Endodermal cell (in vitro differentiated cells): ENCODE measurements around the gene MYF5. TPM values are rescaled to one million over a fixed set of nuclear protein-coding genes. Genes with fewer than 3 reads are reported as not detected.

Experiments used
- DNase-seq: peaks from one replicate; pipeline ENCODE4 v3.0.0-alpha.2; 2017
- H3K27ac ChIP-seq: 2 replicates; pipeline ENCODE4 v1.5.1; 2013; ENCODE audit warnings: mild to moderate bottlenecking, low read depth, low read length, moderate library complexity
- H3K27me3 ChIP-seq: 2 replicates; pipeline ENCODE4 v1.6.1; 2013; ENCODE audit warnings: mild to moderate bottlenecking, low read length, moderate library complexity; ENCODE audit not compliant: insufficient read depth, control insufficient read depth, poor library complexity, severe bottlenecking
- H3K36me3 ChIP-seq: 2 replicates; pipeline ENCODE4 v1.7.0; 2013; ENCODE audit warnings: mild to moderate bottlenecking, low read length, moderate library complexity; ENCODE audit not compliant: control insufficient read depth, insufficient read depth
- H3K4me1 ChIP-seq: one replicate; pipeline ENCODE4 v1.7.0; 2013; ENCODE audit warnings: low read length; ENCODE audit not compliant: control insufficient read depth, insufficient read depth
- H3K4me3 ChIP-seq: 2 replicates; pipeline ENCODE4 v1.5.1; 2013; ENCODE audit warnings: mild to moderate bottlenecking, low read length, moderate library complexity
- H3K9ac ChIP-seq: 2 replicates; pipeline ENCODE4 v1.6.1; 2013; ENCODE audit warnings: mild to moderate bottlenecking, low read length, moderate library complexity; ENCODE audit not compliant: poor library complexity, severe bottlenecking; ENCODE audit errors: extremely low read depth
- H3K9me3 ChIP-seq: 2 replicates; pipeline ENCODE4 v1.6.1; 2013; ENCODE audit warnings: mild to moderate bottlenecking, low read length, moderate library complexity; ENCODE audit not compliant: control insufficient read depth
- H3K27ac Mint-ChIP-seq: 2 replicates; pipeline ENCODE4 v1.8.0; 2020; ENCODE audit warnings: mixed read lengths
- H3K27me3 Mint-ChIP-seq: 2 replicates; pipeline ENCODE4 v1.8.0; 2021; ENCODE audit warnings: mild to moderate bottlenecking, mixed read lengths; ENCODE audit not compliant: insufficient read depth
- H3K36me3 Mint-ChIP-seq: 2 replicates; pipeline ENCODE4 v1.8.0; 2020; ENCODE audit warnings: low read depth, mixed read lengths
- H3K4me1 Mint-ChIP-seq: 2 replicates; pipeline ENCODE4 v1.8.0; 2020; ENCODE audit warnings: mixed read lengths
- H3K4me3 Mint-ChIP-seq: 2 replicates; pipeline ENCODE4 v1.8.0; 2020; ENCODE audit warnings: mild to moderate bottlenecking, moderate library complexity, mixed read lengths
- H3K9me3 Mint-ChIP-seq: 2 replicates; pipeline ENCODE4 v1.8.0; 2020; ENCODE audit warnings: mild to moderate bottlenecking, mixed read lengths
- WGBS, 2 experiments: methylation state at CpG; one replicate each; pipeline versions ENCODE4 v1.1.5 to v1.1.7; 2013; ENCODE audit warnings: missing lambda C conversion rate in 2 of 2, mixed read lengths in 1 of 2; ENCODE audit not compliant: insufficient coverage in 1 of 2, insufficient read length in 1 of 2; 5-methylcytosine and 5-hydroxymethylcytosine counted together
- total RNA-seq, 2 donors: library from RNA; stranded (reverse); fragmentation: NEBNext Ultra II Directional in 1 of 2; extraction: Animal tissue kit (Norgen Biotek cat#: 25700) in 1 of 2; gene quantifications; 2 replicates in 1 of 2; 3 replicates in 1 of 2; pipeline ENCODE4 v1.2.1, GENCODE V29; 2021
- TF ChIP-seq, protein P1 (sequence below): fragments of 200-600 bp; sonication (generic); conservative IDR thresholded peaks from 2 replicates; pipeline ENCODE4 v1.5.0; 2021; ENCODE audit warnings: antibody characterized with exemption, mild to moderate bottlenecking

MYF5 gene
- total RNA-seq, 2 donors from 2014 or later = not detected

DNA sequence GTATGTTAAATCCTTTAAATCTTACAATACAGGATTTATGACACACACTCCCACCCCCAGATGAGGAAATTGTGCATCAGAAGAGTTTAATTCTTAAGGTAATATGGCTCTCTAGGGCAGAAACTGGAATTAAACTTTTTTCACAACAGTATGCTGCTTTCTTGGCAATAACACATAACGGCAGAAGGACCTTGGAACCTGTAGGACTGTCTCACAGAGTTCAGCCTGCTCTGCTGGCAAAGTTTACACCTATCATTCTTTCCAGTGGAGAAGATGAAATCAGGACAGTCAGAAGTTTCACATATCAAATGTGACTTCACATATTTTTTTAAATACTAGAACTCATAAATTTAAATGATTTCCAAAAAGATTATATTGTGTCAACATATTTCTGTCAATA is 39.9 kb upstream of the MYF5 start:
- Mint-ChIP-seq H3K27me3 (no peaks in the 10 kb centered on the region), H3K36me3 (no peaks in the 10 kb centered on the region), H3K4me3 (no peak overlapping the region), H3K27ac (no peak overlapping the region), H3K4me1 (peaks cover 4% of the 10 kb centered on the region), H3K9me3 (no peaks in the 10 kb centered on the region)
- Histone ChIP-seq H3K9ac (no peak overlapping the region), H3K27ac (no peak overlapping the region), H3K4me1 (no peaks in the 10 kb centered on the region), H3K9me3 (no peaks in the 10 kb centered on the region), H3K27me3 (no peaks in the 10 kb centered on the region), H3K4me3 (no peak overlapping the region), H3K36me3 (no peaks in the 10 kb centered on the region)
- 78 to 100% methylated on average over 1 of the region's 1 CpG for WGBS, 2 experiments
- DNase-seq = no peak
- TF ChIP-seq, protein P1, sequence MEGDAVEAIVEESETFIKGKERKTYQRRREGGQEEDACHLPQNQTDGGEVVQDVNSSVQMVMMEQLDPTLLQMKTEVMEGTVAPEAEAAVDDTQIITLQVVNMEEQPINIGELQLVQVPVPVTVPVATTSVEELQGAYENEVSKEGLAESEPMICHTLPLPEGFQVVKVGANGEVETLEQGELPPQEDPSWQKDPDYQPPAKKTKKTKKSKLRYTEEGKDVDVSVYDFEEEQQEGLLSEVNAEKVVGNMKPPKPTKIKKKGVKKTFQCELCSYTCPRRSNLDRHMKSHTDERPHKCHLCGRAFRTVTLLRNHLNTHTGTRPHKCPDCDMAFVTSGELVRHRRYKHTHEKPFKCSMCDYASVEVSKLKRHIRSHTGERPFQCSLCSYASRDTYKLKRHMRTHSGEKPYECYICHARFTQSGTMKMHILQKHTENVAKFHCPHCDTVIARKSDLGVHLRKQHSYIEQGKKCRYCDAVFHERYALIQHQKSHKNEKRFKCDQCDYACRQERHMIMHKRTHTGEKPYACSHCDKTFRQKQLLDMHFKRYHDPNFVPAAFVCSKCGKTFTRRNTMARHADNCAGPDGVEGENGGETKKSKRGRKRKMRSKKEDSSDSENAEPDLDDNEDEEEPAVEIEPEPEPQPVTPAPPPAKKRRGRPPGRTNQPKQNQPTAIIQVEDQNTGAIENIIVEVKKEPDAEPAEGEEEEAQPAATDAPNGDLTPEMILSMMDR = no peak

DNA sequence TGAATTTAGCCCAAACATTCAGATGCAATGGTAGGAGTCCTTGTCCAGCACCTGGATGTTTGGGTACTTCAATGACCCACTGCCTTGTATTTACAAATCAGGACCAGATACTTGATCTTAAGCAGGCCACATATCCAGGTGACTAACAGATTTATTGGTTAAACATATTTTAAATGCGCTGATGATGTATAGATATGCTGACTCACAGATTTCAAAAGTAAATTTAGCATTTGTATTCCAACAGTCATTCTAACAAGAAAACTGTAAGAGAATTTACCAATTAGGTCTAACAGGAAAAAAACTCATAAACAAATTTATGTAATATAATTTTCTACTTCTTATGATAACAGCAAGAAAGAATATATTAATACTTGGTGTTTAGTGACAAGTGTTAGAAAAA is 38.7 kb upstream of the MYF5 start:
- Histone ChIP-seq H3K36me3 (no peaks in the 10 kb centered on the region), H3K9ac (no peak overlapping the region), H3K4me1 (no peaks in the 10 kb centered on the region), H3K9me3 (no peaks in the 10 kb centered on the region), H3K27me3 (no peaks in the 10 kb centered on the region), H3K27ac (no peak overlapping the region), H3K4me3 (no peak overlapping the region)
- Mint-ChIP-seq H3K4me3 (no peak overlapping the region), H3K27me3 (no peaks in the 10 kb centered on the region), H3K9me3 (no peaks in the 10 kb centered on the region), H3K4me1 (peaks cover 4% of the 10 kb centered on the region), H3K36me3 (no peaks in the 10 kb centered on the region), H3K27ac (no peak overlapping the region)
- TF ChIP-seq, protein P1 = no peak
- no CpG with 5 or more reads among the region's 1 CpG for WGBS, 2 experiments
- no peak for DNase-seq

DNA sequence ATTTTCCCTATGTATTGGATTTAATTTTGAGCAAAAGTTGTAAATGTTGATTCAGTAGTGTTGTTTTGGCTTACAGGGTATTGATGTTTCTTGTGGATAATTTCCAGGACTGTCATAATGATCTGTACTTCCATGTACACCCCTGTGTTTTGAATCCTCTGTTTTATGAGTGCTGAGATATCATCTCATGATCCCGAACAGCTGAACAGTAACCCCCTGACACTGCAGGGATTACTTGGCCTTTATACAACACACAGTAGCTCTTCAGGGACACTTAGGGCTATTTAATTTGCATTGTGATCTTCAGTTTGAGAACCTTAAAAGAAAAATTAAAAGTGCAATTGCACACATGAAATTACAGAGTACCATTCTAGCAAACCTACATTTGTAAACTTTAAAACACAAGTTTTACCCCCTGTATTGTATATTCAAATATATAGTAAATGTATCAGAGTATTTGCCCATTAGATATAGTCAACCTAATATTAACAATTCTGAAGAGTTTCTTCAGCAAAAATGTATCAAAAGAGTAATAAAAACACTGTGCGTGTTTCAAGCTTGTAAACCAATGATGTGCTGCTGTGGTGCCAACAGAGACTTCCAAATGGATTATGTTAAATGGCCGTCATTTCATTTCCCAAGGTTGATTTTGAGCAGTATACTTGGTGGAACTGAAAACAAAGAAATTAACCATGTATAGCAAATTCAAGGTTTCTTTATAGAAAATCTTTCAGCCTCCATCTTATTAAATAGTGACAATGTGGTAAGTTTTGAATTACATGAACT is 37.2 kb upstream of the MYF5 start:
- DNase-seq = no peak
- TF ChIP-seq, protein P1 = no peak
- no peak overlapping the region for H3K9ac ChIP-seq
- no peak overlapping the region for H3K27ac ChIP-seq
- no peaks in the 10 kb centered on the region for H3K27me3 Mint-ChIP-seq
- WGBS, 2 experiments = 97 to 100% methylated on average over 1 to 3 of the region's 3 CpGs
- no peaks in the 10 kb centered on the region for H3K27me3 ChIP-seq
- no peak overlapping the region for H3K4me3 ChIP-seq
- H3K27ac Mint-ChIP-seq = no peak overlapping the region
- peaks cover 8% of the 10 kb centered on the region for H3K4me1 Mint-ChIP-seq
- no peaks in the 10 kb centered on the region for H3K4me1 ChIP-seq
- no peaks in the 10 kb centered on the region for H3K36me3 Mint-ChIP-seq
- no peaks in the 10 kb centered on the region for H3K9me3 ChIP-seq
- H3K36me3 ChIP-seq = no peaks in the 10 kb centered on the region
- no peak overlapping the region for H3K4me3 Mint-ChIP-seq
- no peaks in the 10 kb centered on the region for H3K9me3 Mint-ChIP-seq
